Thyroid gland (tissue), 4 donors: ENCODE data around the gene STAT1. TPM values are rescaled to one million over a fixed set of nuclear protein-coding genes. Genes with fewer than 3 reads are reported as not detected.
A peak's percentile ranks its signal among the peaks of the same experiment; 100 is the strongest.

Source experiments
- DNase-seq, 2 donors: peaks; one replicate each; pipeline ENCODE4 v3.0.0-alpha.2; 2019
- H3K27ac ChIP-seq, 3 donors: fragments of 200-600 bp; sonication (generic); 1 replicate in 2 of 3; 2 replicates in 1 of 3; pipeline ENCODE4 v1.5.1; 2016 to 2019; ENCODE audit warnings: mild to moderate bottlenecking in 1 of 3, moderate library complexity in 1 of 3
- H3K27me3 ChIP-seq: fragments of 200-600 bp; sonication (generic); one replicate; pipeline ENCODE4 v1.5.1; 2019
- H3K36me3 ChIP-seq, 2 donors: fragments of 200-600 bp; sonication (generic); one replicate each; pipeline ENCODE4 v1.5.1; 2016 to 2019
- H3K4me1 ChIP-seq, 2 donors: fragments of 200-600 bp; sonication (generic); one replicate each; pipeline ENCODE4 v1.5.1; 2017 to 2019
- H3K4me3 ChIP-seq, 3 donors: fragments of 200-600 bp; sonication (generic); replicated peaks in 1 of 3; 1 replicate in 2 of 3; 2 replicates in 1 of 3; pipeline ENCODE4 v1.5.1; 2016; ENCODE audit warnings: mild to moderate bottlenecking in 1 of 3
- H3K9me3 ChIP-seq: fragments of 200-600 bp; sonication (generic); one replicate; pipeline ENCODE4 v1.5.1; 2017
- CTCF ChIP-seq, 6 experiments: fragments of 200-600 bp in 3 of 6; fragments of 450-650 bp in 3 of 6; sonication (generic) in 3 of 6; IDR thresholded peaks; one replicate each; pipeline ENCODE4 v1.5.1; 2016 to 2019; ENCODE audit warnings: antibody characterized with exemption in 6 of 6, mild to moderate bottlenecking in 2 of 6, inconsistent platforms in 1 of 6, moderate library complexity in 1 of 6
- POLR2A ChIP-seq, 2 donors: fragments of 450-650 bp; IDR thresholded peaks; one replicate each; pipeline ENCODE4 v1.6.1; 2017; ENCODE audit warnings: antibody characterized with exemption in 2 of 2, mild to moderate bottlenecking in 2 of 2, moderate library complexity in 1 of 2
- WGBS, 2 donors: methylation state at CpG; one replicate each; pipeline ENCODE4 v1.1.5; 2017; 5-methylcytosine and 5-hydroxymethylcytosine counted together
- intact Hi-C: fragments of 100-400 bp; cut with DNase I; formaldehyde crosslinking; loops from one replicate; pipeline ENCODE4 v1.15.1; 2023
- total RNA-seq, 4 donors: library from RNA; depleted of rRNA; stranded (reverse); fragments of >200 nt; gene quantifications; one replicate each; pipeline ENCODE4 v1.2.3, GENCODE V29; 2016

STAT1 gene
- total RNA-seq, 4 donors from 2014 or later: 38.0 to 87.7 (median 61.3) TPM

GRCh38 chr2:190941571-190941970 is 72.4 kb downstream of the STAT1 start:
- no peaks in the 10 kb centered on the region for H3K9me3 ChIP-seq
- intact Hi-C loops: no loop called here
- H3K27ac ChIP-seq: no peak overlapping the region
- H3K4me1 ChIP-seq: peaks cover 37 to 38% of the 10 kb centered on the region in 2 donors
- no peaks in the 10 kb centered on the region for H3K36me3 ChIP-seq
- no peak for DNase-seq
- TF ChIP-seq CTCF (IDR thresholded peaks at IDR 0.05): no peak
- TF ChIP-seq POLR2A (IDR thresholded peaks at IDR 0.05): no peak
- WGBS, 2 donors: 95 to 98% methylated on average over 2 of the region's 2 CpGs
- no peaks in the 10 kb centered on the region for H3K27me3 ChIP-seq
- no peak overlapping the region for H3K4me3 ChIP-seq

- intact Hi-C loops: no loop called here
- Histone ChIP-seq H3K27me3 (no peaks in the 10 kb centered on the region), H3K9me3 (no peaks in the 10 kb centered on the region), H3K36me3 (no peaks in the 10 kb centered on the region), H3K4me3 (no peak overlapping the region), H3K4me1 (peaks cover 29% of the 10 kb centered on the region in 2 donors), H3K27ac (peak overlapping the region in 2 of 3 donors; percentile 4 to 59)
- WGBS, 2 donors: 39 to 50% methylated on average over 1 of the region's 1 CpG
- no peak for DNase-seq
- no peak for TF ChIP-seq POLR2A (IDR thresholded peaks at IDR 0.05)
- no peak for TF ChIP-seq CTCF (IDR thresholded peaks at IDR 0.05)
These were observed 73.5 kb downstream of the STAT1 start for GRCh38 chr2:190940454-190940853.

- Histone ChIP-seq H3K36me3 (no peaks in the 10 kb centered on the region), H3K4me3 (no peak overlapping the region), H3K27ac (peak overlapping the region; percentile 21 to 59 (median 27)), H3K4me1 (peaks cover 29 to 35% of the 10 kb centered on the region in 2 donors), H3K9me3 (no peaks in the 10 kb centered on the region), H3K27me3 (no peaks in the 10 kb centered on the region)
- no peak for DNase-seq
- TF ChIP-seq POLR2A (IDR thresholded peaks at IDR 0.05) (no peak), CTCF (IDR thresholded peaks at IDR 0.05) (no peak)
- WGBS, 2 donors: 5 to 10% methylated on average over 1 of the region's 1 CpG
- intact Hi-C loops: no loop called here
These were observed 75.1 kb downstream of the STAT1 start for GRCh38 chr2:190938771-190939335.

GRCh38 chr2:190935054-190935453 is 78.9 kb downstream of the STAT1 start:
- H3K9me3 ChIP-seq: no peaks in the 10 kb centered on the region
- TF ChIP-seq CTCF (IDR thresholded peaks at IDR 0.05): no peak
- TF ChIP-seq POLR2A (IDR thresholded peaks at IDR 0.05): no peak
- H3K4me3 ChIP-seq: no peak overlapping the region
- H3K4me1 ChIP-seq: peaks cover 25 to 37% of the 10 kb centered on the region in 2 donors
- H3K36me3 ChIP-seq: peaks cover 0 to 3% of the 10 kb centered on the region in 2 donors
- no peak overlapping the region for H3K27ac ChIP-seq
- no peaks in the 10 kb centered on the region for H3K27me3 ChIP-seq
- intact Hi-C loops: no loop called here
- no peak for DNase-seq

- DNase-seq: no peak
- Histone ChIP-seq H3K27me3 (no peaks in the 10 kb centered on the region), H3K4me3 (no peak overlapping the region), H3K27ac (no peak overlapping the region), H3K4me1 (peaks cover 8 to 21% of the 10 kb centered on the region in 2 donors), H3K36me3 (peaks cover 0 to 4% of the 10 kb centered on the region in 2 donors), H3K9me3 (no peaks in the 10 kb centered on the region)
- intact Hi-C loops: no loop called here
- TF ChIP-seq CTCF (IDR thresholded peaks at IDR 0.05): no peak
- no peak for TF ChIP-seq POLR2A (IDR thresholded peaks at IDR 0.05)
These were observed 80.6 kb downstream of the STAT1 start for GRCh38 chr2:190933361-190933760.
